HG03175 (cell line): ENCODE data around the gene MPND.
A peak's percentile ranks its signal among the peaks of the same experiment; 100 is the strongest.

ENCODE experiments used
- ATAC-seq: cut with Tn5 transposase; IDR thresholded peaks from one replicate; pipeline ENCODE4 v1.9.1; 2021; ENCODE audit warnings: mild to moderate bottlenecking, moderate library complexity; ENCODE audit not compliant: unreplicated experiment

Gene MPND

DNA sequence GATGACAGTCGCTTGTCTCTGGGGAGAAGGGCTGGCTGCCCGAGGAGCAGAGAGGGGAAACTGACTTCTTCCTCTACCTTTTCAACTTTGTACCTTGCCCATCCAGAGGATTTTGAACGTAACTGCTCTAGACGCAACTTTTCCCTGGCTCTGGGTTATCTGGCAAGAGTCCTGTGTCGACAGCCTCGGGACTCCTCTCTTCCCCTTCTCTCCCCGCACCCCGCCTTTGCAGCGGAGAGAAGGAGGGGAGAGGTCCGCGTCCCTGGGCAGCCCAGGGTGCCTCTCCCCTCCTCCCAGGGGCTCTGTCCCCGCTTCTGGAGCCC is 56.4 kb downstream of the MPND start:
- ATAC-seq, result peak; percentile 2

DNA sequence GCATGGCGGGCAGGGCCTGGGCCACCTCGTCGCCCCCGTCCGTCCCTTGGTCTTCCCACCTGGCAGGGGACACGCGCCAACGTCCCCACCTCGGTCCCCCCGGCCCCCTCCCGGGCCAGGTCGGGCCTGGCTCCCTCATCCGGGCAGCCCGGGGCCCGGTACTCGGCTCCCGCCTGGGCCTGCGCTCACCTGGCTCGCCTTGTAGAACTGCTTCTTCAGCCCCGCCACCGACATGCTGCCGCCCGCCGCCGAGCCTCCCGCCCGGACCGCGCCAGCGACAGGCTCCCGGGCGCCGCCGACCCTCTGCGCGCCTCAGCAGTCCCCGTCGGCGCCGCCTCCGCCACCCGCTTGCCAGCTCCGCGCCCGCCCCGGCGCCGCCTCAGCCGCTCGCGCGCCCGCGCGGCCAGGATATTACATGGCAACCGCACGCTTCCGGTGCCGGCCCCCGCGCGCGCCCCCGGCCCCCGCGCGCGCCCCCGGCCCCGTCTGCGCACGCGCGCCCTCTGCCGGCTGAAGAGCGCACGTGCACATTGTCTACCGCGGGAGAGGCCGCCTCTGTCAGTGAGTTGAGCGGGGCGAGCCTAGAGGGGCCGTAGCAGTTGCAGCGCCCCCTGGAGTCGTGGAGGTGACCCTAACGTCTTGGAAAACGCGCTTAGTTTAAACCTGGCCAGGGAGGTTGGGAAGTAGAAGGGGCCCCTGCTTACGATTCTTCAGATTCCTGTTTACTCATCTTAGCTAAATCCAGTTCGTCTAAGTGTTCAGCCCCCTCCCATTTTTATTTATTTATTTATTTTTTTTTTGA is 57.0 kb downstream of the MPND start, which contains the start of gene SH3GL1:
Gene SH3GL1 (minus strand): TSS at position 413 of the 802 bp plus-strand sequence. CDS start 179 bp downstream, at position 234.
- peak; percentile 63 for ATAC-seq

DNA sequence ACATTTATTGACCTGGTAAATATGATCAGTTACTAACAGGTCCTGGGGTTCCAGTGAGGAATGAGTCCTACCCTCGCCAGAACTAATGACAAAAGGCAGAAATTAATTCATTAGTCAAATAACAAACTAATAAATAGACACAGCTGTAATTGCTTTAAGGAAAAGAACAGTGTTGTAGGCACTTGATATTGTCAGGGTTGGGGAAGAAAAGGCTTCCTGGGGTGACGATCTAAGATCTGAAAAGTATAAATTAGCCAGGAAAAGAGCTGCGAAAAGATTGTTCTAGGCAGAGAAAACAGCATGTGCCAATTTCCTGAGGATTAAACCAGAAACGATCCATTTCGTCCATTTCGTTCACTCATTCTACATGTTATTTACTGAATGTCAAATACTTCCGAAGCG is 58.4 kb downstream of the MPND start:
- ATAC-seq, result no peak

DNA sequence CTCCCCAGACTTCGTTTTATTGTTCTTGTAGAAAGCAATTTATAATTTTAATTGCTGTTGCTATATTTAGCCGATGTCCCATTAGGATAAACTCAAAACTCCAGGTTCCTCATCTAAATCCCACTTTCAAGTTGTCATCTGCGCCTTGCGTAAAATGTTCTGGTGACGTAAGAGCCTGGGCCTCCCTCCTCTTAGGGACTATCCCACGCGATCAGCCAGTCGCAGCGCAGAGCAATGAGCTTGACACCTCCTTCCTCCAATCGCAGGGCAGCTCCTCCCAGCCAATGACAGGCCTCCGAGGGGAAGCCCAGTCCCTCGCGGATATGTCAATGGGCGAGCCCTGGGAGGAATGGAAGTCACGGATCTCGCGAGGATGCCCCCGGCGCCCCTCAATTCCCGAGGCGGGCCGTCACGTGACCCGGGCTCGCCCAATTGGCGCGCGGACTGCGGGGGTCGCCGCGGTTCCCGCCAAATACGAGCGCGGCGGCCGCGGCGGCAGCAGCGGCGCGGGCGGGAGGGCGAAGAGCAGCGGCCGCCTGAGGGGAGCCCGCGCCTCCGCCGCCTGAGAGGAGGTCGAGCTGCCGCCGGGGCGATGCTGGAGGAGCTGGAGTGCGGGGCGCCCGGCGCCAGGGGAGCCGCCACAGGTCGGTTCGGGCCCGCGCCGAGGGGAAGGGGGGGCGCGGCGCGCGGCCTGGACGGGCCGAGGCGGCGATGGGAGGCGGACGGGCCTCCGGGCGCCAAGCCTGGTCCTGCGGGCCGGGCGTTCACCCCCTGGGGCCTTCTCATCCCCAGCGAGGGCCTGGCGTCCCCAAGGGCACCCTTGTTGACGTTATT is 59.0 kb downstream of the MPND start, which contains the start of gene CHAF1A:
Gene CHAF1A (plus strand): TSS at position 470 of the 834 bp plus-strand sequence. CDS start 123 bp downstream, at position 593.
- peak; percentile 88 for ATAC-seq

GRCh38 chr19:4403005-4403761 is 59.8 kb downstream of the MPND start:
- no peak for ATAC-seq

DNA sequence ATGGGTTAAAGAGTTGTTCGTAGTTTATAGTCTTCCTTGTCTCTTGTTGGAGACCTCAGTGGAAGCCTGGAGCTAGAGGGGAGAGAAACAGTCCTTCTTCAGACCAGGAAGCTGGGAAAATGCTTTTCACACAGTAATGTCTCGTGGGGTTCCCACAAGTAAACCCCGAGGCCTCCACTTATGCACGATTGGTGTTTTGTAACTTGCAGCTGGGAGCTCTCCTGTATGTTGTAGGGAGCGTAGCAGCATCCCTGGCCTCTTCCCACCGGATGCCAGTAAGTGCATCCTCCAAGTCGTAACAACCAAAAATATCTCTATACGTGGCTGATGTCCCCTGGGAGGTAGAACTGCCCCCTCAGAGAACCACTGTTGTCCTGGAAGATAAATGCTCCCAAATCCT is 62.6 kb downstream of the MPND start:
- ATAC-seq, result no peak

DNA sequence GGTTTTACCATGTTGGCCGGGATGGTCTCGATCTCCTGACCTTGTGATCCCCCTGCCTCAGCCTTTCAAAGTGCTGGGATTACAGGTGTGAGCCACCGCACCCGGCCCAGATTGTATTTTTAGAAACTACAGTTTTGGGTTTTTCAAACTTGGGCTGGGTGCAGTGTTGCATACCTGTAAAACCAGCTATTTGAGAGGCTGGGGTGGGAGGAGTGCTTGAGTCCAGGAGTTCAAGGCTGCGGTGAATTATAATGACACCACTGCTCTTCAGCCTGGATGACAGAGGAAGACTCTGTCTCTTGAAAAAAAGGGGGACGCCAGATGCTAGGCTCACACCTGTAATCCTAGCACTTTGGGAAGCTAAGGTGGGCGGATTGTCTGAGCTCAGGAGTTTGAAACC is 63.3 kb downstream of the MPND start:
- no peak for ATAC-seq

- no peak for ATAC-seq
Measured at GRCh38 chr19:4409123-4409933, 66.0 kb downstream of the MPND start.
